Prostate gland (tissue), 2 donors: ENCODE results near the gene NDFIP2. TPM values are rescaled to one million over a fixed set of nuclear protein-coding genes. Genes with fewer than 3 reads are reported as not detected.

Experiments
- DNase-seq: peaks from one replicate; pipeline ENCODE4 v3.0.0-alpha.2; 2019; ENCODE audit warnings: low spot score
- H3K27ac ChIP-seq, 2 donors: fragments of 200-600 bp; sonication (generic); 2 replicates each; pipeline ENCODE4 v1.5.1; 2017 to 2019
- H3K27me3 ChIP-seq: fragments of 200-600 bp; sonication (generic); replicated peaks from 2 replicates; pipeline ENCODE4 v1.5.1; 2019; ENCODE audit not compliant: insufficient read depth
- H3K36me3 ChIP-seq, 2 donors: fragments of 200-600 bp; sonication (generic); 1 replicate in 1 of 2; 2 replicates in 1 of 2; pipeline versions ENCODE4 v1.5.1 to v1.8.1; 2017 to 2019
- H3K4me1 ChIP-seq: fragments of 200-600 bp; sonication (generic); replicated peaks from 2 replicates; pipeline ENCODE4 v1.5.1; 2019
- H3K4me3 ChIP-seq, 2 donors: fragments of 200-600 bp; sonication (generic); 2 replicates each; pipeline ENCODE4 v1.5.1; 2017 to 2019
- H3K9me3 ChIP-seq: fragments of 200-600 bp; sonication (generic); 2 replicates; pipeline ENCODE4 v1.5.1; 2017
- POLR2A ChIP-seq: fragments of 450-650 bp; IDR thresholded peaks from one replicate; pipeline ENCODE4 v1.6.1; 2016; ENCODE audit warnings: antibody characterized with exemption, mild to moderate bottlenecking
- POLR2AphosphoS5 ChIP-seq: sonication (generic); formaldehyde crosslinking; IDR thresholded peaks from one replicate; pipeline ENCODE4 v1.6.1; 2017; ENCODE audit warnings: antibody characterized with exemption
- WGBS: methylation state at CpG from one replicate; pipeline ENCODE4 v1.1.5; 2018; 5-methylcytosine and 5-hydroxymethylcytosine counted together
- intact Hi-C: fragments of 100-400 bp; cut with DNase I; formaldehyde crosslinking; loops from one replicate; pipeline ENCODE4 v1.14.2; 2022
- total RNA-seq, 2 donors: library from RNA; depleted of rRNA; stranded (reverse); fragments of >200 nt; gene quantifications; one replicate each; pipeline ENCODE4 v1.1.0, GENCODE V29; 2016
- TF ChIP-seq, protein P1 (sequence below), 4 experiments: fragments of 200-600 bp in 2 of 4; fragments of 450-650 bp in 2 of 4; sonication (generic) in 2 of 4; IDR thresholded peaks; 1 replicate in 3 of 4; 2 replicates in 1 of 4; pipeline ENCODE4 v1.5.1; 2016 to 2019; ENCODE audit warnings: antibody characterized with exemption in 4 of 4, mild to moderate bottlenecking in 2 of 4, moderate library complexity in 2 of 4

NDFIP2 gene
- total RNA-seq, 2 donors from 2014 or later, result 22.2 to 30.8 TPM

DNA sequence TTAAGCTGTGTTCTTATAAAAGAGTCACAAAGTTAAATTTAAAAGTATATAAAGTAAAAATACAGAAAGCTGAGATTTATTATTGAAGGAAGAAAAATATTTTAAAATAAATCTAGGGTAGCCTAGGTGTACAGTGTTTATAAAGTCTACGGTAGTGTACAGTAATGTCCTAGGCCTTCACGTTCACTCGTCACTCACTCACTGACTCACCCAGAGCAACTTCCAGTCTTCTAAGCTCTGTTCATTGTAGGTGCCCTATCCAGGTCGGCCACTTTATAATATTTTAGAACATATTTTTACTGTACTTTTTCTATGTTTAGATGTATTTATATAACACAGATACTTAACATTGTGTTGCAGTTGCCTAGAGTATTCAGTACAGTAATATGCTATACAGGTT is 47.4 kb downstream of the NDFIP2 start:
- H3K36me3 ChIP-seq, result no peaks in the 10 kb centered on the region
- H3K4me1 ChIP-seq, result no peaks in the 10 kb centered on the region
- DNase-seq, result no peak
- H3K27ac ChIP-seq, result no peak overlapping the region
- H3K27me3 ChIP-seq, result no peaks in the 10 kb centered on the region
- intact Hi-C loops, result no loop called here
- TF ChIP-seq POLR2A, result no peak
- no peak for TF ChIP-seq POLR2AphosphoS5
- TF ChIP-seq, protein P1, sequence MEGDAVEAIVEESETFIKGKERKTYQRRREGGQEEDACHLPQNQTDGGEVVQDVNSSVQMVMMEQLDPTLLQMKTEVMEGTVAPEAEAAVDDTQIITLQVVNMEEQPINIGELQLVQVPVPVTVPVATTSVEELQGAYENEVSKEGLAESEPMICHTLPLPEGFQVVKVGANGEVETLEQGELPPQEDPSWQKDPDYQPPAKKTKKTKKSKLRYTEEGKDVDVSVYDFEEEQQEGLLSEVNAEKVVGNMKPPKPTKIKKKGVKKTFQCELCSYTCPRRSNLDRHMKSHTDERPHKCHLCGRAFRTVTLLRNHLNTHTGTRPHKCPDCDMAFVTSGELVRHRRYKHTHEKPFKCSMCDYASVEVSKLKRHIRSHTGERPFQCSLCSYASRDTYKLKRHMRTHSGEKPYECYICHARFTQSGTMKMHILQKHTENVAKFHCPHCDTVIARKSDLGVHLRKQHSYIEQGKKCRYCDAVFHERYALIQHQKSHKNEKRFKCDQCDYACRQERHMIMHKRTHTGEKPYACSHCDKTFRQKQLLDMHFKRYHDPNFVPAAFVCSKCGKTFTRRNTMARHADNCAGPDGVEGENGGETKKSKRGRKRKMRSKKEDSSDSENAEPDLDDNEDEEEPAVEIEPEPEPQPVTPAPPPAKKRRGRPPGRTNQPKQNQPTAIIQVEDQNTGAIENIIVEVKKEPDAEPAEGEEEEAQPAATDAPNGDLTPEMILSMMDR (IDR thresholded peaks at IDR 0.05), result no peak
- 91% methylated on average over 4 of the region's 4 CpGs for WGBS
- no peaks in the 10 kb centered on the region for H3K9me3 ChIP-seq
- H3K4me3 ChIP-seq, result no peak overlapping the region

DNA sequence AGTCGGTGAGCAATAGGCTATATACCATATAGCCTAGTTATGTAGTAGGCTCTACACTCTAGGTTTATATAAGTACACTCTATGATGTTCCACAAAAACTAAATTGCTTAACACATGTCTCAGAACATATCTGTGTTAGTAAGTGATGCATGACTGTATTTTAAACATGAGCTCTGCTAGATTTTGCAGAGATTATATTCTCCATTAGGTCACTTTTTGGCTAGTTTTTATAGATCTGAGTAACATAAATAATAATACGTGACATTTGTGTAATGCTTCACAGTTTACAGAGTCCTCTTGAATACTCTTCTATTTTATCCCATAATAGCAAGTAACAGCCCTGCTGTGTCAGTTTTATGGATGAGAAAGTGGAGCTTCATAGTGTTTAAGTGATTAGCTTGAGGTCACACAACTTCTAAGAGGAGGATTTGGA is 47.8 kb downstream of the NDFIP2 start:
- H3K36me3 ChIP-seq, result no peaks in the 10 kb centered on the region
- intact Hi-C loops, result no loop called here
- no peak overlapping the region for H3K4me3 ChIP-seq
- H3K27me3 ChIP-seq, result no peaks in the 10 kb centered on the region
- TF ChIP-seq, protein P1 (IDR thresholded peaks at IDR 0.05), result no peak
- TF ChIP-seq POLR2A, result no peak
- no peak for TF ChIP-seq POLR2AphosphoS5
- H3K27ac ChIP-seq, result no peak overlapping the region
- WGBS, result 72% methylated on average over 2 of the region's 2 CpGs
- H3K4me1 ChIP-seq, result no peaks in the 10 kb centered on the region
- no peaks in the 10 kb centered on the region for H3K9me3 ChIP-seq
- no peak for DNase-seq

DNA sequence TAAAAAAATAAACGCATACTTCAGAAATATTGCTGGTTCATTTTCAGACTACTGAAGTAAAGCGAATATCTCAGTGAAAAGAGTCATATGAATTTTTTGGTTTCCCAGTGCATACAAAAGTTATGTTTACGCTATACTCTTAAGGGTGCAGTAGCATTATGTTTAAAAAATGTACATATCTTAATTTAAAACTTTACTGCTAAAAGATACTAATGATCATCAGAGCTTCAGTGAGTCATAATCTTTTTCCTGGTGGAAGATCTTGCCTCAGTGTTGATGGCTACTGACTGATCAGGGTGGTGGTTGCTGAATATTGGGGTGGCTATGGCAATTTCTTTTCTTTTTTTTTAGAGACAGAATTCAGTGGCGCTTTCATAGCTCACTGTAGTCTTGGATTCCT is 48.9 kb downstream of the NDFIP2 start:
- 95% methylated on average over 4 of the region's 4 CpGs for WGBS
- no peaks in the 10 kb centered on the region for H3K9me3 ChIP-seq
- no peak for DNase-seq
- TF ChIP-seq POLR2AphosphoS5 (no peak), POLR2A (no peak)
- TF ChIP-seq, protein P1 (IDR thresholded peaks at IDR 0.05), result no peak
- H3K27me3 ChIP-seq, result no peaks in the 10 kb centered on the region
- H3K27ac ChIP-seq, result no peak overlapping the region
- no peaks in the 10 kb centered on the region for H3K4me1 ChIP-seq
- intact Hi-C loops, result no loop called here
- no peaks in the 10 kb centered on the region for H3K36me3 ChIP-seq
- no peak overlapping the region for H3K4me3 ChIP-seq

DNA sequence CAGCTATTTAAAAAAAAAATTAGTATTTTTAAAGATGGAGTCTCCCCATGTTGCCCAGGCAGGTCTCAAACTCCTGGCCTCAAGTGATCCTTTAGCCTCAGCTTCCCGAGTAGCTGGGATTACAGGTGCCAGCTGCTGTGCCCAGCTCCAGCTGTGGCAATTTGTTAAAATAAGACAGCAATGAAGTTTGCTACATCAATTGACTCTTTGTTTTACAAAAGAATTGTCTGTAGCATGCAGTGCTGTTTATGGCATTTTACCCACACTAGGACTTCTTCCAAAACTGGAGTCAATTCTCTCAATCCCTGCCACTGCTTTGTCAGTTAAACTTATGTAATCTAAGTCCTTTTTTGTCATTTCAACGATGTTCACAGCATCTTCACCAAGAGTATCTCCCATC is 49.3 kb downstream of the NDFIP2 start:
- Histone ChIP-seq H3K27me3 (no peaks in the 10 kb centered on the region), H3K4me1 (no peaks in the 10 kb centered on the region), H3K27ac (no peak overlapping the region), H3K36me3 (no peaks in the 10 kb centered on the region), H3K9me3 (no peaks in the 10 kb centered on the region), H3K4me3 (no peak overlapping the region)
- no peak for DNase-seq
- TF ChIP-seq POLR2A (no peak), POLR2AphosphoS5 (no peak)
- TF ChIP-seq, protein P1 (IDR thresholded peaks at IDR 0.05), result no peak
- 72% methylated on average over 2 of the region's 2 CpGs for WGBS
- intact Hi-C loops, result no loop called here

DNA sequence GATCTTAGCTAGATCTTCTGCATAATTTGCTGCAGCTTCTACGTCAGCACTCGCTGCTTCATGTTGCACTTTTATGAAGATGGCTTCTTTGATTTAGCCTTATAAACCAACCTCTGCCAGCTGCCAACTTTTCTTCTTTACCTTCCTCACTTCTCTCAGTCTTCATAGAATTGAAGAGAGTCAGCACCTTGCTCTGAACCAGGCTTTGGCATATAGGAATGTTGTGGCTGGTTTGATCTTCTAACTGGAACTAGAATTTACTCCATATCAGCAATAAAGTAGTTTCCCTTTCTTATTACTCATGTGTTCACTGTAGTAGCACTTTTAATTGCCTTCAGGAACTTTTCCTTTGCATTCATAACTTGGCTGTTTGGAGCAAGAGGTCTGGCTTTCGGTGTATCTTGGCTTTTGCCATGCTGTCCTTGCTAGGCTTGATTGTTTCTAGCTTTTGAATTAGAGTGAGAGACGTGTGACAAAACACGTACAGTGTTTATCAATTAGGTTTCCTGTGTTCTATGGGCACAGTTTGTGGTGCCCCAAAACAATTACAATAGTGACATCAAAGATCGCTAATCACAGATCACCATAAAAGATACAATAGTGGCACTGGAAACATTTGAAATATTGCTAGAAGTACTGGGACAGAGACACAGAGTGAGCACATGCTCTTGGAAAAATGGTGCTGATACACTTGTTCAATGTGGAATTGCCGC is 50.7 kb downstream of the NDFIP2 start:
- no peak for TF ChIP-seq POLR2AphosphoS5
- TF ChIP-seq, protein P1 (IDR thresholded peaks at IDR 0.05), result no peak
- TF ChIP-seq POLR2A, result no peak
- no peaks in the 10 kb centered on the region for H3K36me3 ChIP-seq
- H3K27me3 ChIP-seq, result no peaks in the 10 kb centered on the region
- WGBS, result 93% methylated on average over 7 of the region's 7 CpGs
- intact Hi-C loops, result no loop called here
- DNase-seq, result no peak
- no peaks in the 10 kb centered on the region for H3K4me1 ChIP-seq
- no peak overlapping the region for H3K4me3 ChIP-seq
- no peaks in the 10 kb centered on the region for H3K9me3 ChIP-seq
- H3K27ac ChIP-seq, result no peak overlapping the region
